ENCODE data around the gene PCDHB11.
"Not testable (repeated sequence)": the region's sequence is repeated elsewhere in the genome, so short reads cannot be mapped to it uniquely, and the experiment has no call there.

The PCDHB11 gene

GRCh38 chr5:141186897-141187512, 12.4 kb upstream of the PCDHB11 start, which contains the start of gene PCDHB9:
TSS of gene PCDHB9 (plus strand) at chr5:141187161. CDS start at chr5:141187319, 158 bp downstream.
- DNase-seq (ENCODE audit: low read depth): no peak

GRCh38 chr5:141188682-141189081, 10.7 kb upstream of the PCDHB11 start:
- DNase-seq (ENCODE audit: low read depth): not testable (repeated sequence)

- DNase-seq (ENCODE audit: low read depth): not testable (repeated sequence)
Measured at GRCh38 chr5:141189131-141189530, 10.3 kb upstream of the PCDHB11 start.

GRCh38 chr5:141192110-141192725, 7.2 kb upstream of the PCDHB11 start, which contains the start of gene PCDHB10:
TSS of gene PCDHB10 (plus strand) at chr5:141192353. CDS start at chr5:141192553, 200 bp downstream.
- no peak for DNase-seq (ENCODE audit: low read depth)

- DNase-seq (ENCODE audit: low read depth): not testable (repeated sequence)
Measured at GRCh38 chr5:141194332-141194731, 5.1 kb upstream of the PCDHB11 start.

- DNase-seq (ENCODE audit: low read depth): no peak
Measured at GRCh38 chr5:141196363-141196762, 3.1 kb upstream of the PCDHB11 start.

- not testable (repeated sequence) for DNase-seq (ENCODE audit: low read depth)
Measured at GRCh38 chr5:141201126-141201525, 1.7 kb downstream of the PCDHB11 start.

GRCh38 chr5:141201646-141202045, 2.2 kb downstream of the PCDHB11 start:
- not testable (repeated sequence) for DNase-seq (ENCODE audit: low read depth)

- DNase-seq (ENCODE audit: low read depth): no peak
Measured at GRCh38 chr5:141208478-141208877, 9.1 kb downstream of the PCDHB11 start, which contains the start of gene PCDHB12. TSS of gene PCDHB12 (plus strand) at chr5:141208719. CDS start at chr5:141208908, 189 bp downstream.

GRCh38 chr5:141210281-141210680, 10.9 kb downstream of the PCDHB11 start:
- DNase-seq (ENCODE audit: low read depth): not testable (repeated sequence)

GRCh38 chr5:141210849-141211248, 11.4 kb downstream of the PCDHB11 start:
- DNase-seq (ENCODE audit: low read depth): not testable (repeated sequence)

- DNase-seq (ENCODE audit: low read depth): not testable (repeated sequence)
Measured at GRCh38 chr5:141213656-141214339, 14.4 kb downstream of the PCDHB11 start, which contains the start of gene PCDHB13. TSS of gene PCDHB13 (plus strand) at chr5:141213919. CDS start at chr5:141214124, 205 bp downstream.

GRCh38 chr5:141214583-141214982, 15.2 kb downstream of the PCDHB11 start:
- DNase-seq (ENCODE audit: low read depth): not testable (repeated sequence)

- DNase-seq (ENCODE audit: low read depth): not testable (repeated sequence)
Measured at GRCh38 chr5:141215504-141215903, 16.1 kb downstream of the PCDHB11 start.

GRCh38 chr5:141216035-141216434, 16.6 kb downstream of the PCDHB11 start:
- not testable (repeated sequence) for DNase-seq (ENCODE audit: low read depth)

- DNase-seq (ENCODE audit: low read depth): no peak
Measured at GRCh38 chr5:141223112-141223783, 23.8 kb downstream of the PCDHB11 start, which contains the start of gene PCDHB14. TSS of gene PCDHB14 (plus strand) at chr5:141223343. CDS start at chr5:141223506, 163 bp downstream.

GRCh38 chr5:141224844-141225243, 25.4 kb downstream of the PCDHB11 start:
- DNase-seq (ENCODE audit: low read depth): not testable (repeated sequence)

- DNase-seq (ENCODE audit: low read depth): not testable (repeated sequence)
Measured at GRCh38 chr5:141225421-141225820, 26.0 kb downstream of the PCDHB11 start.

GRCh38 chr5:141234109-141234667, 34.8 kb downstream of the PCDHB11 start:
- no peak for DNase-seq (ENCODE audit: low read depth)

GRCh38 chr5:141235922-141236321, 36.5 kb downstream of the PCDHB11 start:
- DNase-seq (ENCODE audit: low read depth): not testable (repeated sequence)

GRCh38 chr5:141236516-141237313, 37.3 kb downstream of the PCDHB11 start:
- no peak for DNase-seq (ENCODE audit: low read depth)
